SU-DHL-6 (cell line): ENCODE results near the gene STC2.

Experiments used
- H2AFZ ChIP-seq: fragments of 200-600 bp; sonication (generic); 2 replicates; pipeline ENCODE4 v1.6.1; 2014; ENCODE audit warnings: low read depth, mild to moderate bottlenecking, moderate library complexity, mixed read lengths, antibody characterized with exemption, low read length; ENCODE audit not compliant: severe bottlenecking
- H3F3A ChIP-seq: fragments of 200-600 bp; shearing (Covaris generic); 2 replicates; pipeline ENCODE4 v1.6.0; 2016; ENCODE audit warnings: antibody characterized with exemption, mild to moderate bottlenecking; ENCODE audit not compliant: insufficient read depth
- H3K27ac ChIP-seq: fragments of 200-600 bp; sonication (generic); 2 replicates; pipeline ENCODE4 v1.5.1; 2016; ENCODE audit warnings: low read depth, mild to moderate bottlenecking, low read length, moderate library complexity, mixed read lengths
- H3K27me3 ChIP-seq: fragments of 200-600 bp; sonication (generic), shearing (Covaris generic); 2 replicates; pipeline ENCODE4 v1.6.0; 2014; ENCODE audit warnings: mild to moderate bottlenecking, low read length
- H3K36me3 ChIP-seq: fragments of 200-600 bp; sonication (generic); 2 replicates; pipeline ENCODE4 v1.6.1; 2014; ENCODE audit warnings: mild to moderate bottlenecking, low read length, mixed read lengths
- H3K4me2 ChIP-seq: fragments of 300-600, 200-600 bp; shearing (Covaris generic), sonication (generic); 2 replicates; pipeline ENCODE4 v1.6.0; 2014; ENCODE audit warnings: low read length, low read depth, mild to moderate bottlenecking; ENCODE audit not compliant: poor library complexity, severe bottlenecking
- H3K4me3 ChIP-seq: fragments of 200-600 bp; sonication (generic); 2 replicates; pipeline ENCODE4 v1.5.1; 2014; ENCODE audit warnings: antibody characterized with exemption, low read length, mild to moderate bottlenecking, mixed read lengths; ENCODE audit not compliant: insufficient read depth, poor library complexity, severe bottlenecking
- H3K79me2 ChIP-seq: fragments of 200-600 bp; sonication (generic); 2 replicates; pipeline ENCODE4 v1.6.1; 2014; ENCODE audit warnings: mild to moderate bottlenecking, low read length, moderate library complexity; ENCODE audit not compliant: insufficient read depth
- H3K9ac ChIP-seq: fragments of 200-600 bp; sonication (generic); 2 replicates; pipeline ENCODE4 v1.7.0; 2014; ENCODE audit warnings: mild to moderate bottlenecking, low read length
- H3K9me2 ChIP-seq: fragments of 200-600 bp; sonication (generic); replicated peaks from 2 replicates; pipeline ENCODE4 v1.6.1; 2014; ENCODE audit warnings: low read length; ENCODE audit not compliant: insufficient read depth
- H3K9me3 ChIP-seq: fragments of 200-600 bp; sonication (generic); 2 replicates; pipeline ENCODE4 v1.6.1; 2014; ENCODE audit warnings: low read length, mixed read lengths; ENCODE audit not compliant: insufficient read depth
- H4K20me1 ChIP-seq: fragments of 200-600 bp; sonication (generic); 2 replicates; pipeline ENCODE4 v1.6.1; 2014; ENCODE audit warnings: low read depth, mild to moderate bottlenecking, antibody characterized with exemption, low read length, moderate library complexity, mixed read lengths
- CTCF ChIP-seq: fragments of 200-600 bp; sonication (generic); IDR thresholded peaks from one replicate; pipeline ENCODE4 v1.5.1; 2017; ENCODE audit warnings: antibody characterized with exemption, mild to moderate bottlenecking, low read length, moderate library complexity; ENCODE audit not compliant: insufficient read depth, poor library complexity, severe bottlenecking
- EZH2phosphoT487 ChIP-seq: fragments of 200-600 bp; sonication (generic), shearing (Covaris generic); conservative IDR thresholded peaks from 2 replicates; pipeline ENCODE4 v1.6.1; 2018; ENCODE audit warnings: mild to moderate bottlenecking, antibody characterized with exemption, low read length, moderate library complexity, mixed read lengths

The STC2 gene

GRCh38 chr5:173317091-173317730, 11.0 kb downstream of the STC2 start:
- Histone ChIP-seq H3K4me3 (no peak overlapping the region), H3K27ac (no peak overlapping the region), H3K9me2 (no peaks in the 10 kb centered on the region), H3K9me3 (no peaks in the 10 kb centered on the region), H4K20me1 (no peaks in the 10 kb centered on the region), H3K27me3 (no peaks in the 10 kb centered on the region), H3F3A (no peaks in the 10 kb centered on the region), H2AFZ (no peak overlapping the region), H3K9ac (no peak overlapping the region), H3K36me3 (no peaks in the 10 kb centered on the region), H3K79me2 (no peaks in the 10 kb centered on the region), H3K4me2 (no peak overlapping the region)
- TF ChIP-seq EZH2phosphoT487 (no peak), CTCF (no peak)

GRCh38 chr5:173316339-173317020, 11.7 kb downstream of the STC2 start:
- Histone ChIP-seq H3K9me3 (no peaks in the 10 kb centered on the region), H3K36me3 (no peaks in the 10 kb centered on the region), H3K4me3 (no peak overlapping the region), H3K79me2 (no peaks in the 10 kb centered on the region), H3F3A (no peaks in the 10 kb centered on the region), H3K9ac (no peak overlapping the region), H3K27ac (no peak overlapping the region), H3K4me2 (no peak overlapping the region), H3K9me2 (no peaks in the 10 kb centered on the region), H2AFZ (no peak overlapping the region), H4K20me1 (no peaks in the 10 kb centered on the region), H3K27me3 (no peaks in the 10 kb centered on the region)
- TF ChIP-seq EZH2phosphoT487: no peak
- TF ChIP-seq CTCF: no peak

- Histone ChIP-seq H3K79me2 (no peaks in the 10 kb centered on the region), H3K27me3 (no peaks in the 10 kb centered on the region), H3K4me3 (no peak overlapping the region), H3K27ac (no peak overlapping the region), H4K20me1 (no peaks in the 10 kb centered on the region), H3F3A (no peaks in the 10 kb centered on the region), H3K9ac (no peak overlapping the region), H3K9me2 (no peaks in the 10 kb centered on the region), H3K4me2 (no peak overlapping the region), H3K36me3 (no peaks in the 10 kb centered on the region), H2AFZ (no peak overlapping the region), H3K9me3 (no peaks in the 10 kb centered on the region)
- TF ChIP-seq EZH2phosphoT487 (no peak), CTCF (no peak)
Measured at GRCh38 chr5:173315495-173316338, 12.5 kb downstream of the STC2 start.
